Astrocyte (in vitro differentiated cells and primary cell): ENCODE data around the gene MYO7B.

Experiments used
- EZH2 ChIP-seq: IDR thresholded peaks from 2 replicates; pipeline ENCODE4 v1.6.1; 2012; ENCODE audit warnings: mild to moderate bottlenecking, low read length, inconsistent platforms; ENCODE audit not compliant: insufficient read depth
- TF ChIP-seq, protein P1 (sequence below): IDR thresholded peaks from 2 replicates; pipeline ENCODE4 v1.5.1; 2011; ENCODE audit warnings: low read depth, mild to moderate bottlenecking, inconsistent platforms, low read length, moderate library complexity; ENCODE audit not compliant: insufficient read depth

DNA sequence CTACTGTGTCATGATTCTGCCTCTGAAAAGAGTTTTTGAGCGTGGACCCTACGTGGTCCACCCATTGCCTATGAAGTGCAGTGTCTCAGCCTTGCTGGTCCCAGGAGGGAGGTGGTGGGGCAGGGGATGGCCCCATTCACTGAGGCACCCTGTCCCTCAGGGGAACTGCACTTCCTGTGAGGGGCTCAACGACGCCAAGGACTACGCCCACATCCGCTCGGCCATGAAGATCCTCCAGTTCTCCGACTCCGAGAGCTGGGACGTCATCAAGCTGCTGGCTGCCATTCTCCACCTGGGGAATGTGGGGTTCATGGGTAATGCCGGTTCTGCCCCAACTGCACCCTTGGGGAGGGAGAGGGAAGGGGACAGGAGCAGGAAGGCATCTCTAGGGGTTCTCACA, 42.5 kb downstream of the MYO7B start:
- TF ChIP-seq, protein P1, sequence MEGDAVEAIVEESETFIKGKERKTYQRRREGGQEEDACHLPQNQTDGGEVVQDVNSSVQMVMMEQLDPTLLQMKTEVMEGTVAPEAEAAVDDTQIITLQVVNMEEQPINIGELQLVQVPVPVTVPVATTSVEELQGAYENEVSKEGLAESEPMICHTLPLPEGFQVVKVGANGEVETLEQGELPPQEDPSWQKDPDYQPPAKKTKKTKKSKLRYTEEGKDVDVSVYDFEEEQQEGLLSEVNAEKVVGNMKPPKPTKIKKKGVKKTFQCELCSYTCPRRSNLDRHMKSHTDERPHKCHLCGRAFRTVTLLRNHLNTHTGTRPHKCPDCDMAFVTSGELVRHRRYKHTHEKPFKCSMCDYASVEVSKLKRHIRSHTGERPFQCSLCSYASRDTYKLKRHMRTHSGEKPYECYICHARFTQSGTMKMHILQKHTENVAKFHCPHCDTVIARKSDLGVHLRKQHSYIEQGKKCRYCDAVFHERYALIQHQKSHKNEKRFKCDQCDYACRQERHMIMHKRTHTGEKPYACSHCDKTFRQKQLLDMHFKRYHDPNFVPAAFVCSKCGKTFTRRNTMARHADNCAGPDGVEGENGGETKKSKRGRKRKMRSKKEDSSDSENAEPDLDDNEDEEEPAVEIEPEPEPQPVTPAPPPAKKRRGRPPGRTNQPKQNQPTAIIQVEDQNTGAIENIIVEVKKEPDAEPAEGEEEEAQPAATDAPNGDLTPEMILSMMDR: no peak
- no peak for TF ChIP-seq EZH2
